GM06990 (cell line): ENCODE data around the gene TTC17.

Experiments used
- DNase-seq: peaks from one replicate; pipeline ENCODE4 v3.0.0-alpha.2; 2011; ENCODE audit not compliant: insufficient read length; ENCODE audit errors: extremely low read depth
- H3K27me3 ChIP-seq: replicated peaks from 2 replicates; pipeline ENCODE4 v1.6.0; 2011; ENCODE audit warnings: low read length; ENCODE audit not compliant: control insufficient read depth, insufficient read depth
- H3K36me3 ChIP-seq: 2 replicates; pipeline ENCODE4 v1.5.1; 2011; ENCODE audit warnings: low read length; ENCODE audit not compliant: control insufficient read depth, insufficient read depth
- H3K4me3 ChIP-seq: replicated peaks from 2 replicates; pipeline ENCODE4 v1.5.1; 2011; ENCODE audit warnings: low read depth, mild to moderate bottlenecking, control low read depth, low read length
- CTCF ChIP-seq: IDR thresholded peaks from 2 replicates; pipeline ENCODE4 v1.5.1; 2011; ENCODE audit warnings: low read length, control low read depth, mild to moderate bottlenecking, inconsistent platforms; ENCODE audit not compliant: insufficient read depth, poor library complexity, severe bottlenecking

The TTC17 gene

DNA sequence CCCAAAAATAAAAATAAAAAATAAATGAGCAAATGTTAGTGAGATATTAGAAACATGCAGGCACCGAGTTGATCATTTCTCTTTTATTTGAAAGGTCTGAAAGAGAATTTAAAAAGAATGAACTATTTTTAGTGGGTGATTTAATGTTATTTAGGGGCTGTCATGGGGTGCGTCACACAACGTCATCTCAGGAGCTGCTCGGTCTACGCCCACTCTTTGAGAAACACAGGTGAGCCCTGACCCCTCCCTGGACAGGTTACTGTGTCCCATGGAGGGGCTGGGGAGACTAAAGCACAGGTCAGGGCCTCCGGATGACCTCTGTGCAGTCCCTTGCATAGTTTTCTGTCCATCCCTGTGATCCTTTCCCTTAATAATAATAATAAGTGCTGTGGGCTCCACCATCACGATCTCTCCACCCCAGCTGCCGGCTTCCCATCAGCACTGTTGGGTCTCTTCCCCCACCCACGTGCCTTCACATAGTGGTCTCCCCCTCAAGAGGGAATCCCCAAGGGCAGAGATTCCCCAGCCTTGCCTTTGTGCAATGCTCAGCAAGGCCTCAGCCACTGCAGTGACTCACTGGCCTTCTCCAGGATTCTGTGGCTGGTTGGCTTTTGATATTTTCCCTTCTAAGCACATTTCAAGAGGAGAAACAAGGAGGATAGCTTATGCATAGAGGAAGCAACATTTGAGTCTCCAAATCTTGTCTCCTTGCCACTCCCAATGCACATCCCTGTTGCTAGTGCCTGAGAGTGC lies 159.9 kb downstream of the TTC17 start:
- H3K4me3 ChIP-seq = no peak overlapping the region
- no peaks in the 10 kb centered on the region for H3K36me3 ChIP-seq
- DNase-seq = no peak
- H3K27me3 ChIP-seq = peaks cover 2% of the 10 kb centered on the region; the same call in 1 of the 2 replicates
- no peak for TF ChIP-seq CTCF

GRCh38 chr11:43521471-43521870 lies 162.8 kb downstream of the TTC17 start:
- no peaks in the 10 kb centered on the region for H3K36me3 ChIP-seq
- no peak overlapping the region for H3K4me3 ChIP-seq
- H3K27me3 ChIP-seq = peaks cover 2% of the 10 kb centered on the region; the same call in 1 of the 2 replicates
- DNase-seq = no peak
- TF ChIP-seq CTCF = no peak

DNA sequence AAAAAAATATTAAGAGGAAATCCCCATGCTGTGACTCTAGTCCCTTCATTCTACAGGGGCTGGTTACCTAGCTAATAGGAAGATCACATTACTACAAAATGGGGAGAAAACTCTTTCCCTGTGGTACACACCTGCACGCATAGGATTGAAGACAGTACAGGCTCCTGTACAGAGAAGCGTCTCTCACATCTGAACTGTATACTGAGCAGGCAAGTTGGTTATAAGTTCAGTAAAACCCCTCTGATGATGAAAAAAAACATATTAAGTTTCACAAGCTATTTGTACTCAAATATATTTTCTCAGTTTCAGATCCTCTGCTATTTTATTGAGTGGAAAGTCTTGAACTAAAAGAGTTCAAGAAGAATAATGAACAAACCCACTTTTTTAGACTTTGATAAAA lies 164.9 kb downstream of the TTC17 start:
- Histone ChIP-seq H3K27me3 (peaks cover 2% of the 10 kb centered on the region; the same call in 1 of the 2 replicates), H3K4me3 (no peak overlapping the region), H3K36me3 (no peaks in the 10 kb centered on the region)
- DNase-seq = no peak
- no peak for TF ChIP-seq CTCF

DNA sequence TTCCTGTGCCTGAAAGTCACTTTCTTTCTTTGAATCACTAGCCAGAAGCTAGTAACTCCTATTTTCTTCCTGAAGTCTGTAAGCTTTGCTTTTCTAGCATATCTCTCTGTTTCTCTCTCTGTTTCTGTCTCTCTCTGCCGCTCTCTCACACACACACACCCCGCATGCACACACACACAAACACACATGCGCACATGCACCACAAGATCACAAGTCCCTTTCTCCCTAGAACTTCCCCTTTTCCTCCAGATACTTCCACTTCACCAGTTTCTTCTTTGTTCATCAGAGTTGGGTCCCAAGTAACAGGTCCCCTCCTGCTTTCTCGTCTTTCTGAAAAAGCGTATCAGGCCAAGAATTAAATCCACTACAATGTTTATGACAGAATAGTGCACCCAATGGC lies 173.3 kb downstream of the TTC17 start:
- H3K27me3 ChIP-seq = no peaks in the 10 kb centered on the region; the same call in none of the 2 replicates
- no peak for TF ChIP-seq CTCF
- no peak for DNase-seq
- H3K36me3 ChIP-seq = no peaks in the 10 kb centered on the region
- H3K4me3 ChIP-seq = no peak overlapping the region

- Histone ChIP-seq H3K4me3 (no peak overlapping the region), H3K27me3 (no peaks in the 10 kb centered on the region; the same call in none of the 2 replicates), H3K36me3 (no peaks in the 10 kb centered on the region)
- TF ChIP-seq CTCF = no peak
- no peak for DNase-seq
These were observed 179.3 kb downstream of the TTC17 start for GRCh38 chr11:43537833-43538615.
